Hepatocyte (in vitro differentiated cells): Measurements from ENCODE around the gene DTX1. TPM values are rescaled to one million over a fixed set of nuclear protein-coding genes. Genes with fewer than 3 reads are reported as not detected.

Source experiments
- DNase-seq: peaks from one replicate; pipeline ENCODE4 v3.0.0-alpha.2; 2016; ENCODE audit warnings: low spot score
- H2AFZ ChIP-seq: fragments of 200-600 bp; sonication (generic); 2 replicates; pipeline ENCODE4 v1.6.0; 2016; ENCODE audit warnings: antibody characterized with exemption, mild to moderate bottlenecking
- H3K27ac ChIP-seq: fragments of 200-600 bp; sonication (generic); 2 replicates; pipeline ENCODE4 v1.5.1; 2016; ENCODE audit warnings: mild to moderate bottlenecking
- H3K27me3 ChIP-seq: fragments of 200-600 bp; sonication (generic); 2 replicates; pipeline ENCODE4 v1.6.1; 2016
- H3K36me3 ChIP-seq: fragments of 200-600 bp; sonication (generic); replicated peaks from 2 replicates; pipeline ENCODE4 v1.5.1; 2016; ENCODE audit warnings: low read depth; ENCODE audit not compliant: insufficient read depth
- H3K4me1 ChIP-seq: fragments of 200-600 bp; sonication (generic); 2 replicates; pipeline ENCODE4 v1.5.1; 2016; ENCODE audit warnings: mild to moderate bottlenecking, moderate library complexity; ENCODE audit not compliant: insufficient read depth
- H3K4me2 ChIP-seq: fragments of 200-600 bp; sonication (generic); 2 replicates; pipeline ENCODE4 v1.6.0; 2016
- H3K4me3 ChIP-seq: fragments of 200-600 bp; sonication (generic); 2 replicates; pipeline ENCODE4 v1.5.1; 2016; ENCODE audit warnings: mild to moderate bottlenecking
- H3K79me2 ChIP-seq: fragments of 200-600 bp; sonication (generic); 2 replicates; pipeline ENCODE4 v1.6.0; 2017; ENCODE audit warnings: mild to moderate bottlenecking
- H3K9me2 ChIP-seq: fragments of 200-600 bp; sonication (generic); replicated peaks from 2 replicates; pipeline ENCODE4 v1.6.0; 2017; ENCODE audit warnings: mild to moderate bottlenecking; ENCODE audit not compliant: insufficient read depth
- H3K9me3 ChIP-seq: fragments of 200-600 bp; sonication (generic); 2 replicates; pipeline ENCODE4 v1.5.1; 2016; ENCODE audit warnings: low read depth, mild to moderate bottlenecking
- H4K20me1 ChIP-seq: fragments of 200-600 bp; sonication (generic); 2 replicates; pipeline ENCODE4 v1.6.0; 2016; ENCODE audit warnings: mild to moderate bottlenecking; ENCODE audit not compliant: insufficient read depth, poor library complexity, severe bottlenecking
- CTCF ChIP-seq: fragments of 200-600 bp; sonication (generic); IDR thresholded peaks from 2 replicates; pipeline ENCODE4 v1.5.1; 2016; ENCODE audit warnings: antibody characterized with exemption, mild to moderate bottlenecking; ENCODE audit not compliant: poor library complexity
- EZH2 ChIP-seq: fragments of 200-600 bp; sonication (generic); IDR thresholded peaks from 2 replicates; pipeline ENCODE4 v1.6.1; 2016; ENCODE audit warnings: antibody characterized with exemption, mild to moderate bottlenecking, borderline replicate concordance
- EZH2phosphoT487 ChIP-seq: fragments of 200-600 bp; sonication (generic); IDR thresholded peaks from one replicate; pipeline ENCODE4 v1.6.1; 2018; ENCODE audit warnings: antibody characterized with exemption, mild to moderate bottlenecking, low read depth, moderate library complexity; ENCODE audit not compliant: unreplicated experiment, severe bottlenecking
- WGBS: methylation state at CpG from one replicate; pipeline ENCODE4 v1.1.6; 2016; ENCODE audit warnings: low lambda C conversion rate; ENCODE audit errors: missing lambda C conversion rate; 5-methylcytosine and 5-hydroxymethylcytosine counted together
- polyA plus RNA-seq: library from polyadenylated mRNA; unstranded; fragments of >200 nt; fragmentation: Nextera tagmentation; extraction: Ambion mirVana; gene quantifications from 2 replicates; pipeline ENCODE4 v1.2.1, GENCODE V29; 2016
- total RNA-seq: library from RNA; depleted of rRNA; stranded (reverse); fragments of >200 nt; gene quantifications from 2 replicates; pipeline ENCODE4 v1.2.3, GENCODE V29; 2014

Gene DTX1
- total and polyA plus RNA-seq, 2 experiments from 2014 or later = 0.47 to 2.3 TPM

- DNase-seq = no peak
These were observed 56.9 kb downstream of the DTX1 start for GRCh38 chr12:113113397-113113796.

GRCh38 chr12:113114447-113115178 lies 58.1 kb downstream of the DTX1 start:
- WGBS = 87% methylated on average over 15 of the region's 19 CpGs
- Histone ChIP-seq H4K20me1 (no peaks in the 10 kb centered on the region), H3K4me3 (no peak overlapping the region), H2AFZ (no peak overlapping the region), H3K9me2 (no peaks in the 10 kb centered on the region), H3K9me3 (no peaks in the 10 kb centered on the region), H3K79me2 (no peaks in the 10 kb centered on the region), H3K4me1 (no peaks in the 10 kb centered on the region), H3K4me2 (no peak overlapping the region), H3K36me3 (no peaks in the 10 kb centered on the region), H3K27me3 (peaks cover 4% of the 10 kb centered on the region), H3K27ac (no peak overlapping the region)
- no peak for TF ChIP-seq EZH2phosphoT487
- TF ChIP-seq CTCF = no peak
- no peak for TF ChIP-seq EZH2
- no peak for DNase-seq

More at GRCh38 chr12:113113397-113113796, 56.9 kb downstream of the DTX1 start:
- Histone ChIP-seq H3K4me1 (no peaks in the 10 kb centered on the region), H3K27ac (no peak overlapping the region), H3K9me2 (no peaks in the 10 kb centered on the region), H3K27me3 (peaks cover 4% of the 10 kb centered on the region), H3K79me2 (no peaks in the 10 kb centered on the region), H3K9me3 (no peaks in the 10 kb centered on the region), H3K36me3 (no peaks in the 10 kb centered on the region), H3K4me2 (no peak overlapping the region), H3K4me3 (no peak overlapping the region), H2AFZ (no peak overlapping the region), H4K20me1 (no peaks in the 10 kb centered on the region)
- WGBS = 74% methylated on average over 2 of the region's 2 CpGs
- TF ChIP-seq CTCF (no peak), EZH2phosphoT487 (no peak), EZH2 (no peak)

- no peak for DNase-seq
- Histone ChIP-seq H3K4me3 (no peak overlapping the region), H3K4me1 (no peaks in the 10 kb centered on the region), H3K27me3 (no peaks in the 10 kb centered on the region), H3K9me2 (no peaks in the 10 kb centered on the region), H3K27ac (no peak overlapping the region), H3K36me3 (no peaks in the 10 kb centered on the region), H2AFZ (no peak overlapping the region), H3K9me3 (no peaks in the 10 kb centered on the region), H3K79me2 (no peaks in the 10 kb centered on the region), H3K4me2 (no peak overlapping the region), H4K20me1 (no peaks in the 10 kb centered on the region)
- WGBS = 90% methylated on average over 22 of the region's 22 CpGs
- TF ChIP-seq CTCF (no peak), EZH2phosphoT487 (no peak), EZH2 (no peak)
These were observed 59.1 kb downstream of the DTX1 start for GRCh38 chr12:113115455-113116126.
